Measurements from ENCODE around the gene CD99L2.

The CD99L2 gene

DNA sequence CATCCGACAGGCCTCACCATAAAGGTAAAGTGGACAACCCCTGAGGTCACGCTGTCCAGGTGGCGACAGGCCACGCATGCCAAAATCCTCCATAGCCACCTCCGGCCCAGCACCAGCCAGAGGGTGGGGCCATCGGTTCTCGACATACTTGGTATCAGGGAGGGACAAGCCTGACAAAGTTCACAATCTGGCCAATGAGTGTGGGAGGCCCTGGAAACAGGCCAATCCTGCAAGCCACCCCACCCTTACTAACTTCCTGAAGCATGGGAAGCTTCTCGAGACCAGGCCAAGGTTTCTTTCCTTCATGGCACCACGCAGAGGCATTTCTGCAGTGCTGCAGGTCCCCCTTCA lies 131.4 kb downstream of the CD99L2 start:
- no peak for DNase-seq (ENCODE audit: extremely low spot score)
- POLR2A ChIA-PET: no interaction called here
- CTCF ChIA-PET: interaction anchor here (0.5 to 0.8 kb wide), 2 partner anchors 16 to 162 kb away, joined by 3 read pairs; no protein-coding TSS in a partner anchor
- TF ChIP-seq NFRKB (IDR thresholded peaks at IDR 0.05) (no peak), SUZ12 (IDR thresholded peaks at IDR 0.05) (no peak), ELF4 (IDR thresholded peaks at IDR 0.05) (no peak), TARDBP (IDR thresholded peaks at IDR 0.05) (no peak), L3MBTL2 (conservative IDR thresholded peaks at IDR 0.05) (no peak), FOXM1 (IDR thresholded peaks at IDR 0.05; ENCODE audit: borderline replicate concordance) (no peak), CTBP1 (IDR thresholded peaks at IDR 0.05; ENCODE audit: borderline replicate concordance) (no peak), FOXK2 (IDR thresholded peaks at IDR 0.05) (no peak), SP1 (IDR thresholded peaks at IDR 0.05) (no peak), ARNT (IDR thresholded peaks at IDR 0.05) (no peak), FOXA1 (IDR thresholded peaks at IDR 0.05) (no peak), ZNF384 (IDR thresholded peaks at IDR 0.05) (no peak), BHLHE40 (IDR thresholded peaks at IDR 0.05; ENCODE audit: borderline replicate concordance) (no peak), HDGF (IDR thresholded peaks at IDR 0.05; ENCODE audit: borderline replicate concordance) (no peak), LEF1 (IDR thresholded peaks at IDR 0.05; ENCODE audit: borderline replicate concordance) (no peak)
- TF ChIP-seq, protein P1, sequence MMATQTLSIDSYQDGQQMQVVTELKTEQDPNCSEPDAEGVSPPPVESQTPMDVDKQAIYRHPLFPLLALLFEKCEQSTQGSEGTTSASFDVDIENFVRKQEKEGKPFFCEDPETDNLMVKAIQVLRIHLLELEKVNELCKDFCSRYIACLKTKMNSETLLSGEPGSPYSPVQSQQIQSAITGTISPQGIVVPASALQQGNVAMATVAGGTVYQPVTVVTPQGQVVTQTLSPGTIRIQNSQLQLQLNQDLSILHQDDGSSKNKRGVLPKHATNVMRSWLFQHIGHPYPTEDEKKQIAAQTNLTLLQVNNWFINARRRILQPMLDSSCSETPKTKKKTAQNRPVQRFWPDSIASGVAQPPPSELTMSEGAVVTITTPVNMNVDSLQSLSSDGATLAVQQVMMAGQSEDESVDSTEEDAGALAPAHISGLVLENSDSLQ (IDR thresholded peaks at IDR 0.05): no peak

- ChIA-PET POLR2A (no interaction called here), CTCF (interaction anchor here (0.5 to 1.4 kb wide), 3 partner anchors 15 to 315 kb away, joined by 3 read pairs; no protein-coding TSS in a partner anchor)
- TF ChIP-seq ZNF384 (IDR thresholded peaks at IDR 0.05): no peak
- TF ChIP-seq SP1 (IDR thresholded peaks at IDR 0.05): no peak
- no peak for TF ChIP-seq ELF4 (IDR thresholded peaks at IDR 0.05)
- no peak for TF ChIP-seq SUZ12 (IDR thresholded peaks at IDR 0.05)
- no peak for TF ChIP-seq HDGF (IDR thresholded peaks at IDR 0.05; ENCODE audit: borderline replicate concordance)
- TF ChIP-seq TARDBP (IDR thresholded peaks at IDR 0.05): no peak
- no peak for TF ChIP-seq FOXA1 (IDR thresholded peaks at IDR 0.05)
- no peak for TF ChIP-seq CTBP1 (IDR thresholded peaks at IDR 0.05; ENCODE audit: borderline replicate concordance)
- TF ChIP-seq, protein P1 (IDR thresholded peaks at IDR 0.05): no peak
- no peak for TF ChIP-seq L3MBTL2 (conservative IDR thresholded peaks at IDR 0.05)
- no peak for TF ChIP-seq FOXK2 (IDR thresholded peaks at IDR 0.05)
- DNase-seq (ENCODE audit: extremely low spot score): no peak
Observed at GRCh38 chrX:150766351-150767044, 132.0 kb downstream of the CD99L2 start.

DNA sequence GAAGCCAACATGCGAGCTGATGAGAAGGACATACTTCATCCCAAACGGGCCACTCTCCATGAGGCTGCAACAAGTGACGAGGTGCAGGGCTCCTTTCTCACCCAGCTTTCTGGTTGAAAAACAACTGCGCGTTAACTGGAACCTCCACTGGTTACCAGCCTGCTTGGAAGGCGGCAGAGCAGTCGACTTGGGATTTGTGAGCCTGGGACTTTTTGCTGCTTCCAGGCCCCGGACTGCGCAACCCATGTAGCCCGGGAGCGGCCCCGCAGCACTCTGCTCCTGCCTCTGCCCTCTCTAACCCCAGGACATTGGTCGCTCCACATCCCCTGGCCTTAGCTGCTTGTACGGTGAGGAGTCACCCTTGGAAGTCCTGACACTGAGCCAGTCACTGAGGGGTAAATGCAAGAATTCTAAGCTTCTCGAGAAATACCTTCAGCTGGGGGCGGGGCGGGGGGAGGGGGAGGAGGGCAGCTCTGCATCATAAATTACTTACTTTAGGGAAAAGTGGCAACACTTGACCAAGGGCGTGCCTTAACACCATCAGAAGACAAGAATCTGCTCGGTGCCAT lies 132.6 kb downstream of the CD99L2 start:
- no peak for DNase-seq (ENCODE audit: extremely low spot score)
- TF ChIP-seq NFRKB (IDR thresholded peaks at IDR 0.05): no peak
- TF ChIP-seq L3MBTL2 (conservative IDR thresholded peaks at IDR 0.05): no peak
- TF ChIP-seq ZNF384 (IDR thresholded peaks at IDR 0.05): no peak
- TF ChIP-seq ARNT (IDR thresholded peaks at IDR 0.05): no peak
- TF ChIP-seq BHLHE40 (IDR thresholded peaks at IDR 0.05; ENCODE audit: borderline replicate concordance): no peak
- no peak for TF ChIP-seq TARDBP (IDR thresholded peaks at IDR 0.05)
- POLR2A ChIA-PET: no interaction called here
- CTCF ChIA-PET: interaction anchor here (1.4 kb wide), 1 partner anchor 316 kb away, joined by 3 read pairs; no protein-coding TSS in a partner anchor

- ChIA-PET POLR2A (no interaction called here), CTCF (interaction anchor here (0.6 to 1.4 kb wide), 2 partner anchors 263 to 317 kb away, joined by 3 read pairs; no protein-coding TSS in a partner anchor)
- TF ChIP-seq SUZ12 (IDR thresholded peaks at IDR 0.05): no peak
- TF ChIP-seq HDGF (IDR thresholded peaks at IDR 0.05; ENCODE audit: borderline replicate concordance): no peak
- TF ChIP-seq LEF1 (IDR thresholded peaks at IDR 0.05; ENCODE audit: borderline replicate concordance): no peak
- no peak for TF ChIP-seq SP1 (IDR thresholded peaks at IDR 0.05)
- TF ChIP-seq ELF4 (IDR thresholded peaks at IDR 0.05): no peak
- no peak for TF ChIP-seq CTBP1 (IDR thresholded peaks at IDR 0.05; ENCODE audit: borderline replicate concordance)
- no peak for TF ChIP-seq NFRKB (IDR thresholded peaks at IDR 0.05)
- no peak for TF ChIP-seq BHLHE40 (IDR thresholded peaks at IDR 0.05; ENCODE audit: borderline replicate concordance)
- TF ChIP-seq FOXA1 (IDR thresholded peaks at IDR 0.05): no peak
- TF ChIP-seq, protein P1 (IDR thresholded peaks at IDR 0.05): no peak
- no peak for DNase-seq (ENCODE audit: extremely low spot score)
Observed at GRCh38 chrX:150765237-150765636, 133.2 kb downstream of the CD99L2 start.

DNA sequence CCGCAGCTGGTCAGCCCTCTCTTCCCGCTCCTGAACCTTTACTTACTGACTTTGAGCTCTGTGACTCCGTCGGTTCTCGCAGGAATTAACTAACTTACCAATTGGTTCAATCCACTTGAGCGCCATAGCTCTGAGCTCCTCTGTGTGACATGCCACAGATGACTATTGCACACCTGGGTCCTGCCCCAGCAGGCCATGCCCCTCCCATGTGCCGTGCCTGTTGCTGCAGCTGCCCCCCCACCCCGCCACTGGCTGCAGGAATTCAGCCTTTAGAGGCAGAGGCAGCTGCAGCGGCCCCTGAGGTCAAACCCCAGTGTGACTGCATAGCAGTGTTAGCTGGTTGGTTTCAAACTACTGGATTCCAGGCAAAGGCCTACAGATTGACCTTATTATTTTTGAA lies 134.7 kb downstream of the CD99L2 start:
- CTCF ChIA-PET: interaction anchor here (3.5 kb wide), 1 partner anchor 9 kb away, joined by 23 read pairs; no protein-coding TSS in a partner anchor
- no peak for TF ChIP-seq CTBP1 (IDR thresholded peaks at IDR 0.05; ENCODE audit: borderline replicate concordance)
- no peak for TF ChIP-seq HDGF (IDR thresholded peaks at IDR 0.05; ENCODE audit: borderline replicate concordance)
- no peak for TF ChIP-seq FOXK2 (IDR thresholded peaks at IDR 0.05)
- no peak for TF ChIP-seq FOXA1 (IDR thresholded peaks at IDR 0.05)
- no peak for DNase-seq (ENCODE audit: extremely low spot score)
- POLR2A ChIA-PET: no interaction called here

GRCh38 chrX:150763303-150763797 lies 135.1 kb downstream of the CD99L2 start:
- DNase-seq (ENCODE audit: extremely low spot score): no peak
- ChIA-PET POLR2A (no interaction called here), CTCF (interaction anchor here (1.9 to 3.5 kb wide), 2 partner anchors 9 to 319 kb away, joined by 4 to 23 read pairs; no protein-coding TSS in a partner anchor)
- TF ChIP-seq NFRKB (IDR thresholded peaks at IDR 0.05) (no peak), FOXK2 (IDR thresholded peaks at IDR 0.05) (no peak), ARNT (IDR thresholded peaks at IDR 0.05) (no peak), L3MBTL2 (conservative IDR thresholded peaks at IDR 0.05) (no peak), ELF4 (IDR thresholded peaks at IDR 0.05) (no peak), TARDBP (IDR thresholded peaks at IDR 0.05) (no peak), BHLHE40 (IDR thresholded peaks at IDR 0.05; ENCODE audit: borderline replicate concordance) (no peak), SP1 (IDR thresholded peaks at IDR 0.05) (no peak), FOXA1 (IDR thresholded peaks at IDR 0.05) (no peak), SUZ12 (IDR thresholded peaks at IDR 0.05) (no peak), FOXM1 (IDR thresholded peaks at IDR 0.05; ENCODE audit: borderline replicate concordance) (no peak), ZNF384 (IDR thresholded peaks at IDR 0.05) (no peak), LEF1 (IDR thresholded peaks at IDR 0.05; ENCODE audit: borderline replicate concordance) (no peak), HDGF (IDR thresholded peaks at IDR 0.05; ENCODE audit: borderline replicate concordance) (no peak), CTBP1 (IDR thresholded peaks at IDR 0.05; ENCODE audit: borderline replicate concordance) (no peak)
- TF ChIP-seq, protein P1 (IDR thresholded peaks at IDR 0.05): no peak
